ENCODE measurements around the gene RASGRF2. TPM values are rescaled to one million over a fixed set of nuclear protein-coding genes. Genes with fewer than 3 reads are reported as not detected.

RASGRF2 gene
- polyA plus RNA-seq, 1 donor from 2014 or later: 0.42 TPM

DNA sequence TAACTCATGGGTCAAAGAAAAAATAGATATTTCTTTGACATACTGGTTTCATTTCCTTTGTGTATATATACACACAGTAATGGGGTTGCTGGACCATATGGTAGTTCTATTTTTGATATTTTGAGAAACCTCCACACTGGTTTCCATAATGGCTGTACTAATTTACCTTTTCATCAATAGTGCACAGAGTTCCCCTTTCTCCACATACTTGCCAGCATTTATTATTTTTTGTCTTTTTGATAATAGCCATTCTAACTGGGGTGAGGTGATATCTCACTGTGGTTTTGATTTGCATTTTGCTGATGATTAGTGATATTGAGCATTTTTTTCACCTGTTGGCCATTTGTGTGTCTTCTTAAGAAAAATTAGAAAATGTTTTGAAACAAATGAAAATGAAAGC lies 194.6 kb downstream of the RASGRF2 start:
- Histone ChIP-seq H3K36me3 (ENCODE audit: insufficient read depth, low read length) (no peaks in the 10 kb centered on the region), H3K27ac (ENCODE audit: low read length) (no peak overlapping the region), H3K4me3 (ENCODE audit: low read length) (no peak overlapping the region), H4K20me1 (ENCODE audit: insufficient read depth) (no peaks in the 10 kb centered on the region), H3F3A (ENCODE audit: insufficient read depth, low read length, poor library complexity, severe bottlenecking) (no peaks in the 10 kb centered on the region), H3K9ac (ENCODE audit: low read length) (no peak overlapping the region), H3K9me2 (ENCODE audit: insufficient read depth, low read length) (no peaks in the 10 kb centered on the region), H3K4me2 (ENCODE audit: low read length) (no peak overlapping the region), H3K79me2 (replicated peaks; ENCODE audit: insufficient read depth, low read length) (no peaks in the 10 kb centered on the region), H3K27me3 (ENCODE audit: insufficient read depth, low read depth, low read length) (no peaks in the 10 kb centered on the region), H3K9me3 (ENCODE audit: low read length) (no peaks in the 10 kb centered on the region), H2AFZ (ENCODE audit: low read depth, low read length) (no peak overlapping the region)
- no peak for TF ChIP-seq EZH2 (IDR thresholded peaks at IDR 0.05; ENCODE audit: borderline replicate concordance, insufficient read depth, low read length, poor library complexity, severe bottlenecking)
- no peak for TF ChIP-seq RAD21 (conservative IDR thresholded peaks at IDR 0.05)
- no peak for TF ChIP-seq SMC3 (conservative IDR thresholded peaks at IDR 0.05; ENCODE audit: poor library complexity)
- TF ChIP-seq, protein P1, sequence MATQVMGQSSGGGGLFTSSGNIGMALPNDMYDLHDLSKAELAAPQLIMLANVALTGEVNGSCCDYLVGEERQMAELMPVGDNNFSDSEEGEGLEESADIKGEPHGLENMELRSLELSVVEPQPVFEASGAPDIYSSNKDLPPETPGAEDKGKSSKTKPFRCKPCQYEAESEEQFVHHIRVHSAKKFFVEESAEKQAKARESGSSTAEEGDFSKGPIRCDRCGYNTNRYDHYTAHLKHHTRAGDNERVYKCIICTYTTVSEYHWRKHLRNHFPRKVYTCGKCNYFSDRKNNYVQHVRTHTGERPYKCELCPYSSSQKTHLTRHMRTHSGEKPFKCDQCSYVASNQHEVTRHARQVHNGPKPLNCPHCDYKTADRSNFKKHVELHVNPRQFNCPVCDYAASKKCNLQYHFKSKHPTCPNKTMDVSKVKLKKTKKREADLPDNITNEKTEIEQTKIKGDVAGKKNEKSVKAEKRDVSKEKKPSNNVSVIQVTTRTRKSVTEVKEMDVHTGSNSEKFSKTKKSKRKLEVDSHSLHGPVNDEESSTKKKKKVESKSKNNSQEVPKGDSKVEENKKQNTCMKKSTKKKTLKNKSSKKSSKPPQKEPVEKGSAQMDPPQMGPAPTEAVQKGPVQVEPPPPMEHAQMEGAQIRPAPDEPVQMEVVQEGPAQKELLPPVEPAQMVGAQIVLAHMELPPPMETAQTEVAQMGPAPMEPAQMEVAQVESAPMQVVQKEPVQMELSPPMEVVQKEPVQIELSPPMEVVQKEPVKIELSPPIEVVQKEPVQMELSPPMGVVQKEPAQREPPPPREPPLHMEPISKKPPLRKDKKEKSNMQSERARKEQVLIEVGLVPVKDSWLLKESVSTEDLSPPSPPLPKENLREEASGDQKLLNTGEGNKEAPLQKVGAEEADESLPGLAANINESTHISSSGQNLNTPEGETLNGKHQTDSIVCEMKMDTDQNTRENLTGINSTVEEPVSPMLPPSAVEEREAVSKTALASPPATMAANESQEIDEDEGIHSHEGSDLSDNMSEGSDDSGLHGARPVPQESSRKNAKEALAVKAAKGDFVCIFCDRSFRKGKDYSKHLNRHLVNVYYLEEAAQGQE (IDR thresholded peaks at IDR 0.05; ENCODE audit: borderline replicate concordance): no peak
- no peak for TF ChIP-seq MXI1 (conservative IDR thresholded peaks at IDR 0.05; ENCODE audit: poor library complexity, severe bottlenecking)
- no peak for TF ChIP-seq POLR2AphosphoS5 (IDR thresholded peaks at IDR 0.05)
- no peak for TF ChIP-seq TAF1 (IDR thresholded peaks at IDR 0.05; ENCODE audit: low read depth)
- TF ChIP-seq EP300 (conservative IDR thresholded peaks at IDR 0.05; ENCODE audit: poor library complexity, severe bottlenecking): no peak
- TF ChIP-seq, protein P2, sequence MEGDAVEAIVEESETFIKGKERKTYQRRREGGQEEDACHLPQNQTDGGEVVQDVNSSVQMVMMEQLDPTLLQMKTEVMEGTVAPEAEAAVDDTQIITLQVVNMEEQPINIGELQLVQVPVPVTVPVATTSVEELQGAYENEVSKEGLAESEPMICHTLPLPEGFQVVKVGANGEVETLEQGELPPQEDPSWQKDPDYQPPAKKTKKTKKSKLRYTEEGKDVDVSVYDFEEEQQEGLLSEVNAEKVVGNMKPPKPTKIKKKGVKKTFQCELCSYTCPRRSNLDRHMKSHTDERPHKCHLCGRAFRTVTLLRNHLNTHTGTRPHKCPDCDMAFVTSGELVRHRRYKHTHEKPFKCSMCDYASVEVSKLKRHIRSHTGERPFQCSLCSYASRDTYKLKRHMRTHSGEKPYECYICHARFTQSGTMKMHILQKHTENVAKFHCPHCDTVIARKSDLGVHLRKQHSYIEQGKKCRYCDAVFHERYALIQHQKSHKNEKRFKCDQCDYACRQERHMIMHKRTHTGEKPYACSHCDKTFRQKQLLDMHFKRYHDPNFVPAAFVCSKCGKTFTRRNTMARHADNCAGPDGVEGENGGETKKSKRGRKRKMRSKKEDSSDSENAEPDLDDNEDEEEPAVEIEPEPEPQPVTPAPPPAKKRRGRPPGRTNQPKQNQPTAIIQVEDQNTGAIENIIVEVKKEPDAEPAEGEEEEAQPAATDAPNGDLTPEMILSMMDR (IDR thresholded peaks at IDR 0.05; ENCODE audit: poor library complexity, severe bottlenecking): no peak

DNA sequence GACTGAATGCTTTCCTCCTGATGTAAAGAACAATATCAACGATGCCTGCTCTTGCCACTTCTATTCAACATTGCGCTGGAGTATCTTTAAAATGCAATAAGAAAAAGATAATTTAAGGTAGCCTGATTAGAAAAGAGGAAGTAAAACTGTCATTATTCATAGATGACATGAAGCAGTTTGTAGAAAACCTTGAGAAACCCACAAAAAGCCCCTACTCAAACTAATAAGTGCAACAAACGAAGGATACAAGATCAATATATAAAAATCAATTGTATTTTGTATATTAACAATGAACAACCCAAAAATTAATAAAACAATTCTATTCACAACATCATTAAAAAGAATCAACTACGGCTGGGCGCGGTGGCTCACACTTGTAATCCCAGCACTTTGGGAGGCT lies 196.6 kb downstream of the RASGRF2 start:
- H3K4me2 ChIP-seq (ENCODE audit: low read length): no peak overlapping the region
- H3K27me3 ChIP-seq (ENCODE audit: insufficient read depth, low read depth, low read length): no peaks in the 10 kb centered on the region
- no peaks in the 10 kb centered on the region for H3K9me3 ChIP-seq (ENCODE audit: low read length)
- no peaks in the 10 kb centered on the region for H3K36me3 ChIP-seq (ENCODE audit: insufficient read depth, low read length)
- no peaks in the 10 kb centered on the region for H4K20me1 ChIP-seq (ENCODE audit: insufficient read depth)
- H3K79me2 ChIP-seq (replicated peaks; ENCODE audit: insufficient read depth, low read length): no peaks in the 10 kb centered on the region
- H3K4me3 ChIP-seq (ENCODE audit: low read length): no peak overlapping the region
- H3K9ac ChIP-seq (ENCODE audit: low read length): no peak overlapping the region
- TF ChIP-seq, protein P1 (IDR thresholded peaks at IDR 0.05; ENCODE audit: borderline replicate concordance): no peak
- TF ChIP-seq, protein P2 (IDR thresholded peaks at IDR 0.05; ENCODE audit: poor library complexity, severe bottlenecking): no peak
- no peak for TF ChIP-seq EP300 (conservative IDR thresholded peaks at IDR 0.05; ENCODE audit: poor library complexity, severe bottlenecking)
- TF ChIP-seq TAF1 (IDR thresholded peaks at IDR 0.05; ENCODE audit: low read depth): no peak
- no peak for TF ChIP-seq RAD21 (conservative IDR thresholded peaks at IDR 0.05)
- TF ChIP-seq POLR2AphosphoS5 (IDR thresholded peaks at IDR 0.05): no peak
- TF ChIP-seq SMC3 (conservative IDR thresholded peaks at IDR 0.05; ENCODE audit: poor library complexity): no peak
- TF ChIP-seq MXI1 (conservative IDR thresholded peaks at IDR 0.05; ENCODE audit: poor library complexity, severe bottlenecking): no peak
- no peak overlapping the region for H2AFZ ChIP-seq (ENCODE audit: low read depth, low read length)
- H3F3A ChIP-seq (ENCODE audit: insufficient read depth, low read length, poor library complexity, severe bottlenecking): no peaks in the 10 kb centered on the region
- H3K9me2 ChIP-seq (ENCODE audit: insufficient read depth, low read length): no peaks in the 10 kb centered on the region
- no peak overlapping the region for H3K27ac ChIP-seq (ENCODE audit: low read length)
